MM.1S (cell line): ENCODE measurements around the gene RAB11FIP2.

Experiments
- DNase-seq: peaks from one replicate; pipeline ENCODE4 v3.0.0-alpha.2; 2015
- H2AFZ ChIP-seq: fragments of 300-600 bp; sonication (generic); 2 replicates; pipeline ENCODE4 v1.6.0; 2016; ENCODE audit warnings: antibody characterized with exemption, low read length
- H3F3A ChIP-seq: fragments of 300-600 bp; sonication (generic); 2 replicates; pipeline ENCODE4 v1.6.1; 2016; ENCODE audit warnings: mild to moderate bottlenecking, antibody characterized with exemption, low read length, moderate library complexity, mixed read lengths; ENCODE audit not compliant: insufficient read depth
- H3K27ac ChIP-seq: fragments of 300-600 bp; sonication (generic); 2 replicates; pipeline ENCODE4 v1.5.1; 2016; ENCODE audit warnings: mild to moderate bottlenecking, low read length
- H3K27me3 ChIP-seq: fragments of 300-600 bp; sonication (generic); replicated peaks from 2 replicates; pipeline ENCODE4 v1.6.0; 2016; ENCODE audit warnings: low read length; ENCODE audit not compliant: insufficient read depth
- H3K36me3 ChIP-seq: fragments of 300-600 bp; sonication (generic); replicated peaks from 2 replicates; pipeline ENCODE4 v1.6.1; 2016; ENCODE audit warnings: mild to moderate bottlenecking, low read length, mixed read lengths; ENCODE audit not compliant: insufficient read depth
- H3K4me1 ChIP-seq: fragments of 300-600 bp; sonication (generic); 2 replicates; pipeline ENCODE4 v1.6.1; 2016; ENCODE audit warnings: low read length, mixed read lengths
- H3K4me2 ChIP-seq: fragments of 300-600 bp; sonication (generic); 2 replicates; pipeline ENCODE4 v1.6.0; 2016; ENCODE audit warnings: low read depth, low read length
- H3K4me3 ChIP-seq: fragments of 300-600 bp; sonication (generic); 2 replicates; pipeline ENCODE4 v1.5.1; 2016; ENCODE audit warnings: low read length, mixed read lengths
- H3K79me2 ChIP-seq: fragments of 300-600 bp; sonication (generic); 2 replicates; pipeline ENCODE4 v1.6.1; 2016; ENCODE audit warnings: mixed run types, low read length, mixed read lengths
- H3K9ac ChIP-seq: fragments of 300-600 bp; sonication (generic); 2 replicates; pipeline ENCODE4 v1.6.1; 2016; ENCODE audit warnings: low read length, mixed read lengths
- H3K9me2 ChIP-seq: fragments of 300-600 bp; sonication (generic); replicated peaks from 2 replicates; pipeline ENCODE4 v1.6.1; 2016; ENCODE audit warnings: mild to moderate bottlenecking, low read length, mixed read lengths; ENCODE audit not compliant: insufficient read depth
- H3K9me3 ChIP-seq: fragments of 300-600 bp; sonication (generic); replicated peaks from 2 replicates; pipeline ENCODE4 v1.6.1; 2016; ENCODE audit warnings: mild to moderate bottlenecking, low read length, mixed read lengths; ENCODE audit not compliant: insufficient read depth
- H4K20me1 ChIP-seq: fragments of 300-600 bp; sonication (generic); 2 replicates; pipeline ENCODE4 v1.6.1; 2016; ENCODE audit warnings: mild to moderate bottlenecking, low read length, moderate library complexity, mixed read lengths; ENCODE audit not compliant: insufficient read depth
- CTCF ChIP-seq: fragments of 300-600 bp; sonication (generic); IDR thresholded peaks from 2 replicates; pipeline ENCODE4 v1.5.1; 2016; ENCODE audit warnings: antibody characterized with exemption, low read length, mixed read lengths
- EZH2 ChIP-seq: fragments of 300-600 bp; sonication (generic); optimal IDR thresholded peaks from 2 replicates; pipeline ENCODE3; 2017; ENCODE audit warnings: low read depth, mild to moderate bottlenecking, antibody characterized with exemption, low read length, mixed read lengths
- EZH2phosphoT487 ChIP-seq: fragments of 300-600 bp; sonication (generic); IDR thresholded peaks from 2 replicates; pipeline ENCODE4 v1.6.1; 2018; ENCODE audit warnings: antibody characterized with exemption, low read length

Gene RAB11FIP2

GRCh38 chr10:117987244-117987909, 59.4 kb downstream of the RAB11FIP2 start:
- Histone ChIP-seq H3K4me3 (no peak overlapping the region), H3K36me3 (no peaks in the 10 kb centered on the region), H3K27ac (no peak overlapping the region), H3K9me3 (no peaks in the 10 kb centered on the region), H4K20me1 (no peaks in the 10 kb centered on the region), H3F3A (no peaks in the 10 kb centered on the region), H3K4me1 (peaks cover 2% of the 10 kb centered on the region), H3K9me2 (no peaks in the 10 kb centered on the region), H2AFZ (no peak overlapping the region), H3K9ac (no peak overlapping the region), H3K79me2 (no peaks in the 10 kb centered on the region), H3K4me2 (no peak overlapping the region), H3K27me3 (no peaks in the 10 kb centered on the region)
- TF ChIP-seq EZH2 (no peak), CTCF (no peak), EZH2phosphoT487 (no peak)
- no peak for DNase-seq

- no peaks in the 10 kb centered on the region for H3K79me2 ChIP-seq
- DNase-seq, result no peak
These were observed 62.8 kb downstream of the RAB11FIP2 start for GRCh38 chr10:117983961-117984360.

GRCh38 chr10:117980755-117981702, 65.7 kb downstream of the RAB11FIP2 start:
- Histone ChIP-seq H3K4me3 (no peak overlapping the region), H3K9me3 (no peaks in the 10 kb centered on the region), H3K36me3 (no peaks in the 10 kb centered on the region), H3K9ac (no peak overlapping the region), H3K4me1 (no peaks in the 10 kb centered on the region), H3K9me2 (no peaks in the 10 kb centered on the region), H3K27ac (no peak overlapping the region), H4K20me1 (no peaks in the 10 kb centered on the region), H3K27me3 (no peaks in the 10 kb centered on the region), H3K79me2 (no peaks in the 10 kb centered on the region), H3F3A (no peaks in the 10 kb centered on the region), H3K4me2 (no peak overlapping the region), H2AFZ (no peak overlapping the region)
- DNase-seq, result no peak
- TF ChIP-seq CTCF (no peak), EZH2 (no peak), EZH2phosphoT487 (no peak)

More at GRCh38 chr10:117983961-117984360, 62.8 kb downstream of the RAB11FIP2 start:
- H3K36me3 ChIP-seq, result no peaks in the 10 kb centered on the region
- H3K27ac ChIP-seq, result no peak overlapping the region
- H4K20me1 ChIP-seq, result no peaks in the 10 kb centered on the region
- H3K4me3 ChIP-seq, result no peak overlapping the region
- no peak overlapping the region for H3K9ac ChIP-seq
- H3K9me2 ChIP-seq, result no peaks in the 10 kb centered on the region
- no peak for TF ChIP-seq CTCF
- no peak for TF ChIP-seq EZH2phosphoT487
- TF ChIP-seq EZH2, result no peak
- H3K4me2 ChIP-seq, result no peak overlapping the region
- H2AFZ ChIP-seq, result no peak overlapping the region
- no peaks in the 10 kb centered on the region for H3K4me1 ChIP-seq
- no peaks in the 10 kb centered on the region for H3K27me3 ChIP-seq
- H3F3A ChIP-seq, result no peaks in the 10 kb centered on the region
- H3K9me3 ChIP-seq, result no peaks in the 10 kb centered on the region
